ENCODE results near the gene PANK4. TPM values are rescaled to one million over a fixed set of nuclear protein-coding genes. Genes with fewer than 3 reads are reported as not detected.

Gene PANK4
- total and polyA plus RNA-seq, 2 of the 8 experiments (the other 6 are each of a cell fraction or from before 2014, with no cell fraction given), result 20.1 to 29.7 TPM

DNA sequence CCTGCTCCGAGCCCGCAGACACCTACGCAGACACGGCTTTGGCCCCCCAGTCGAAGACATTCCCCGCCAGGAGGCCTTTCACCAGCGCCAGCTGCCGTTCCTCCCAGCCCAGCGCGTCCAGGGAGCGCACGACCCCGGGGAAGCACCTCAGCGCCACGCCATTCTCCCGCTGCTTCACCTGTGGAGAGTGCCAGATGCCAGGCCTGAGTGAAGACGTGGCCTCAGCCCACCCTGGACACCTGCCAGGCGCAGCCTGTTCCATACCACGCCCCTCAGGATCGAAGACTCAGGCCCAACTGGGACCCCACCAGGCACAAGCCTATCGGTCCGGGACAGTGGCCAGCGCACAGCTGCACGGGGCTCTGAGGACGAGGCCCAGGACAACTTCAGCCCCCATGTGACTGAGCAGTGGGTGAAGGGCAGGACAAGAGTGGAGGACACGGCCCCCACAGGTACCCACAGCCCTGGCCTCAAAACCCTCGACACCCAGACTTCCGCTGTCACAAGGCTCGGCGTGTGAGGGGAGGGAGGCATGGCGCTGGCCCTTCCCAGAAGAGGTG is 13.5 kb downstream of the PANK4 start:
- Histone ChIP-seq H3K36me3 (ENCODE audit: control insufficient read depth in 2 of 4, insufficient read depth in 4 of 4, low read length in 3 of 4) (peaks cover 14 to 61% (median 35%) of the 10 kb centered on the region in 4 experiments; a peak in 7 of 8 replicates), H2BK5ac (ENCODE audit: low read depth, low read length) (no peak overlapping the region), H2BK15ac (ENCODE audit: low read length) (no peak overlapping the region), H4K8ac (ENCODE audit: extremely low read depth, insufficient read depth, low read length) (no peak overlapping the region), H3K9ac (replicated peaks in 1 of 4; ENCODE audit: extremely low read depth in 1 of 4, low read depth in 3 of 4, low read length in 3 of 4) (no peak overlapping the region), H3K56ac (replicated peaks; ENCODE audit: insufficient read length, low read depth, low read length) (no peak overlapping the region), H2AFZ (ENCODE audit: low read length) (no peak overlapping the region), H2BK12ac (ENCODE audit: low read depth, low read length) (no peak overlapping the region), H2BK20ac (ENCODE audit: low read length) (no peak overlapping the region), H3K27me3 (replicated peaks in 1 of 4; ENCODE audit: control insufficient read depth in 3 of 4, extremely low read depth in 1 of 4, insufficient read depth in 3 of 4, low read length in 3 of 4) (no peaks in the 10 kb centered on the region), H3K4ac (replicated peaks; ENCODE audit: insufficient read length, low read depth, low read length) (no peak overlapping the region), H3K79me2 (ENCODE audit: control insufficient read depth in 1 of 2, insufficient read depth in 2 of 2, low read length in 2 of 2) (no peaks in the 10 kb centered on the region), H4K5ac (ENCODE audit: insufficient read length, low read depth, low read length) (no peak overlapping the region), H4K20me1 (replicated peaks in 1 of 2; ENCODE audit: control insufficient read depth in 1 of 2, insufficient read depth in 2 of 2, low read length in 2 of 2) (peaks cover 2 to 15% of the 10 kb centered on the region in 2 experiments), H3K4me1 (replicated peaks in 1 of 4; ENCODE audit: control insufficient read depth in 3 of 4, insufficient read depth in 4 of 4, low read length in 3 of 4) (no peaks in the 10 kb centered on the region), H3K9me3 (ENCODE audit: insufficient read depth in 2 of 2, low read depth in 1 of 2, low read length in 1 of 2) (no peaks in the 10 kb centered on the region), H3K18ac (ENCODE audit: extremely low read depth, low read length) (no peak overlapping the region), H3K23me2 (ENCODE audit: low read depth, low read length) (no peaks in the 10 kb centered on the region), H2AK5ac (ENCODE audit: low read depth, low read length) (no peak overlapping the region), H3K23ac (ENCODE audit: insufficient read length) (no peak overlapping the region), H4K91ac (replicated peaks; ENCODE audit: insufficient read length, low read length) (no peak overlapping the region), H2BK120ac (replicated peaks; ENCODE audit: low read depth, low read length) (no peak overlapping the region), H3K4me3 (ENCODE audit: extremely low read depth in 1 of 4, insufficient read depth in 2 of 4, low read depth in 3 of 4, low read length in 4 of 4) (no peak overlapping the region), H3K27ac (ENCODE audit: low read depth, low read length) (no peak overlapping the region), H3K14ac (ENCODE audit: insufficient read length) (no peak overlapping the region), H3K79me1 (ENCODE audit: low read depth, low read length) (no peaks in the 10 kb centered on the region; the same call in none of the 2 replicates), H3K4me2 (ENCODE audit: insufficient read depth in 1 of 2, low read depth in 2 of 2, low read length in 2 of 2) (no peak overlapping the region)
- ChIA-PET POLR2A (ENCODE audit: partially characterized antibody) (no interaction called here), CTCF (ENCODE audit: partially characterized antibody) (interaction anchor here (2.5 kb wide), 1 partner anchor 11 kb away, joined by 9 read pairs; no protein-coding TSS in a partner anchor)
- TF ChIP-seq SP4 (IDR thresholded peaks at IDR 0.05; ENCODE audit: low read length), result no peak
- TF ChIP-seq SIRT6 (IDR thresholded peaks at IDR 0.05; ENCODE audit: low read length), result no peak
- no peak for TF ChIP-seq TCF12 (IDR thresholded peaks at IDR 0.05; ENCODE audit: low read depth, low read length)
- TF ChIP-seq CBX5 (IDR thresholded peaks at IDR 0.05; ENCODE audit: low read depth, low read length), result no peak
- TF ChIP-seq FOSL1 (IDR thresholded peaks at IDR 0.05; ENCODE audit: insufficient read depth, low read depth, low read length), result no peak
- TF ChIP-seq TAF1 (IDR thresholded peaks at IDR 0.05; ENCODE audit: low read depth, low read length), result no peak
- no peak for TF ChIP-seq POLR2A (IDR thresholded peaks at IDR 0.05; ENCODE audit: control extremely low read depth in 1 of 2, low read depth in 2 of 2, low read length in 2 of 2)
- TF ChIP-seq BRCA1 (IDR thresholded peaks at IDR 0.05; ENCODE audit: low read depth, low read length), result no peak
- no peak for TF ChIP-seq GTF2F1 (IDR thresholded peaks at IDR 0.05; ENCODE audit: borderline replicate concordance, low read depth, low read length)
- TF ChIP-seq BCL11A (IDR thresholded peaks at IDR 0.05; ENCODE audit: low read depth in 2 of 2, low read length in 2 of 2), result no peak
- TF ChIP-seq RFX5 (IDR thresholded peaks at IDR 0.05; ENCODE audit: borderline replicate concordance, low read depth, low read length), result no peak
- no peak for TF ChIP-seq KDM4A (IDR thresholded peaks at IDR 0.05; ENCODE audit: low read depth, low read length, severe bottlenecking)
- no peak for TF ChIP-seq SRF (IDR thresholded peaks at IDR 0.05; ENCODE audit: low read depth, low read length)
- no peak for TF ChIP-seq EP300 (IDR thresholded peaks at IDR 0.05; ENCODE audit: borderline replicate concordance in 1 of 2, low read depth in 2 of 2, low read length in 2 of 2)
- TF ChIP-seq EGR1 (IDR thresholded peaks at IDR 0.05; ENCODE audit: borderline replicate concordance, low read depth, low read length), result no peak
- TF ChIP-seq MAFK (IDR thresholded peaks at IDR 0.05; ENCODE audit: low read depth, low read length), result no peak
- no peak for DNase-seq (ENCODE audit: low read depth in 1 of 2, low spot score in 2 of 2)
- FAIRE-seq, result no peak
- 92% methylated on average over 31 of the region's 31 CpGs; no CpG with 5 or more reads in 1 of the 2 experiments for WGBS, 2 experiments (ENCODE audit: extremely low coverage in 1 of 2, insufficient coverage in 1 of 2, insufficient read length in 1 of 2, insufficient replicate concordance in 2 of 2, low coverage in 1 of 2, low lambda C conversion rate in 2 of 2, missing lambda C conversion rate in 1 of 2)

All from H1 (cell line).